Transverse colon (tissue), 4 donors: ENCODE results near the gene TNN.

Experiments used
- POLR2AphosphoS5 ChIP-seq, 3 donors: sonication (generic); formaldehyde crosslinking; IDR thresholded peaks; one replicate each; pipeline ENCODE4 v1.6.1; 2016; ENCODE audit warnings: antibody characterized with exemption in 3 of 3
- TF ChIP-seq, protein P1 (sequence below), 5 experiments: fragments of 200-600 bp in 3 of 5; fragments of 450-650 bp in 2 of 5; sonication (generic) in 3 of 5; IDR thresholded peaks; 1 replicate in 2 of 5; 2 replicates in 3 of 5; pipeline ENCODE4 v1.5.1; 2016 to 2017; ENCODE audit warnings: antibody characterized with exemption in 5 of 5, inconsistent platforms in 3 of 5, mild to moderate bottlenecking in 2 of 5, moderate library complexity in 1 of 5

DNA sequence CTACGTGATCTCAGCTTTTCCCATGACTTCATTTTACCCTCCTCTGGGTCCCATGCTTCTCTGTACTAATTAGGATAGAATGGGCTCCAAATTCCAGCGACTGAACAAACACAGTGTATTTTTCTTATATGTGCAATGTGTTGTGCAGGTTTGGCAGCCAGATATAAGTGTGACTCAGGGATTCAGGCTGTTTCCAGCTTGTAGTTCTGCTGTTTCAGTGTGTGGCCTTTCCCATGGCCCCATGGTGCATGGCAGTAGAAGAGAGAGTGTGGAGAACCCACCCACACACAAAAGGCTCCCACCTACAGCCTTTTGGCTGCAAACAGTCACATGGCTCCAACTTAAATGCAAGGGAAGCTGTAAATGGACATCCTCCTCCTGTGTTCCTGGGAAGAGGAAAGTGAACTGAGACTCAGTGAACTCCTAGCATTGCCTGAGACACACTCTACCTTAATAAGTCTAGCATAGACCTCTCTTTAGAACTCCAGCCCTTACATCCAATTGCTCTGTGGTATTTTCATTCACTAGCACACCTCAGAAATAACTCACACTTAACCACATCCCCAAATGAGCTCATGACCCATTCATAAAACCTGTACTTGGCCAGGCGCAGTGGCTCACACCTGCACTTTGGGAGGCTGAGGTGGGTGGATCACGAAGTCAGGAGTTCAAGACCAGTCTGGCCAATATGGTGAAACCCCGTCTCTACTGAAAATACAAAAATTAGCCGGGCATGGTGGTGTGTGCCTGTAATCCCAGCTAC is 66.2 kb downstream of the TNN start:
- TF ChIP-seq, protein P1, sequence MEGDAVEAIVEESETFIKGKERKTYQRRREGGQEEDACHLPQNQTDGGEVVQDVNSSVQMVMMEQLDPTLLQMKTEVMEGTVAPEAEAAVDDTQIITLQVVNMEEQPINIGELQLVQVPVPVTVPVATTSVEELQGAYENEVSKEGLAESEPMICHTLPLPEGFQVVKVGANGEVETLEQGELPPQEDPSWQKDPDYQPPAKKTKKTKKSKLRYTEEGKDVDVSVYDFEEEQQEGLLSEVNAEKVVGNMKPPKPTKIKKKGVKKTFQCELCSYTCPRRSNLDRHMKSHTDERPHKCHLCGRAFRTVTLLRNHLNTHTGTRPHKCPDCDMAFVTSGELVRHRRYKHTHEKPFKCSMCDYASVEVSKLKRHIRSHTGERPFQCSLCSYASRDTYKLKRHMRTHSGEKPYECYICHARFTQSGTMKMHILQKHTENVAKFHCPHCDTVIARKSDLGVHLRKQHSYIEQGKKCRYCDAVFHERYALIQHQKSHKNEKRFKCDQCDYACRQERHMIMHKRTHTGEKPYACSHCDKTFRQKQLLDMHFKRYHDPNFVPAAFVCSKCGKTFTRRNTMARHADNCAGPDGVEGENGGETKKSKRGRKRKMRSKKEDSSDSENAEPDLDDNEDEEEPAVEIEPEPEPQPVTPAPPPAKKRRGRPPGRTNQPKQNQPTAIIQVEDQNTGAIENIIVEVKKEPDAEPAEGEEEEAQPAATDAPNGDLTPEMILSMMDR (IDR thresholded peaks at IDR 0.05), result no peak
- TF ChIP-seq POLR2AphosphoS5 (IDR thresholded peaks at IDR 0.05), result no peak
